HepG2 (cell line): ENCODE data around the gene DQX1. TPM values are rescaled to one million over a fixed set of nuclear protein-coding genes. Genes with fewer than 3 reads are reported as not detected.
A peak's percentile ranks its signal among the peaks of the same experiment; 100 is the strongest.

Experiments used
- EEA1 ChIP-seq: sonication (generic); formaldehyde crosslinking; IDR thresholded peaks from 2 replicates; pipeline ENCODE4 v1.5.1; 2020; ENCODE audit warnings: mild to moderate bottlenecking, missing genetic modification reagents, borderline replicate concordance
- FOXO1 ChIP-seq: sonication (generic); formaldehyde crosslinking; IDR thresholded peaks from 2 replicates; pipeline ENCODE4 v1.4.0; 2020; ENCODE audit warnings: missing genetic modification reagents
- HMGA1 ChIP-seq: sonication (generic); formaldehyde crosslinking; conservative IDR thresholded peaks from 2 replicates; pipeline ENCODE4 v1.4.0; 2020; ENCODE audit warnings: missing genetic modification reagents
- HNRNPH1 ChIP-seq: fragments of 200-400 bp; formaldehyde crosslinking; optimal IDR thresholded peaks from 2 replicates; pipeline ENCODE3; 2017; ENCODE audit warnings: mild to moderate bottlenecking, low read depth, low read length
- MIXL1 ChIP-seq: IDR thresholded peaks from 2 replicates; pipeline ENCODE4 v1.6.1; 2016
- NBN ChIP-seq: fragments of 450-650 bp; conservative IDR thresholded peaks from 2 replicates; pipeline ENCODE4 v1.6.1; 2017
- SKIL ChIP-seq: sonication (generic); formaldehyde crosslinking; IDR thresholded peaks from 2 replicates; pipeline ENCODE4 v1.8.0; 2022; ENCODE audit warnings: missing genetic modification reagents, mild to moderate bottlenecking, moderate library complexity, borderline replicate concordance
- SOX13 ChIP-seq, 3 experiments: fragments of 450-650 bp in 1 of 3; sonication (generic) in 1 of 3; formaldehyde crosslinking in 1 of 3; IDR thresholded peaks in 2 of 3; conservative IDR thresholded peaks in 1 of 3; 2 replicates each; pipeline versions ENCODE4 v1.5.0 to v1.6.1; 2016 to 2020; ENCODE audit warnings: antibody characterized with exemption in 1 of 3, mild to moderate bottlenecking in 1 of 3, missing compliant biosample characterization in 1 of 3, missing genetic modification reagents in 1 of 3, moderate library complexity in 1 of 3
- SSRP1 ChIP-seq: IDR thresholded peaks from 2 replicates; pipeline ENCODE4 v1.6.1; 2016; ENCODE audit warnings: control low read depth
- YY1 ChIP-seq: IDR thresholded peaks from 2 replicates; pipeline ENCODE4 v1.6.1; 2011; ENCODE audit warnings: low read length, low read depth, moderate library complexity, mild to moderate bottlenecking; ENCODE audit not compliant: insufficient read depth, insufficient replicate concordance
- ZFP62 ChIP-seq: sonication (generic); formaldehyde crosslinking; IDR thresholded peaks from 2 replicates; pipeline ENCODE4 v1.4.0; 2020; ENCODE audit warnings: missing genetic modification reagents
- ZNF12 ChIP-seq: sonication (generic); formaldehyde crosslinking; IDR thresholded peaks from 2 replicates; pipeline ENCODE4 v1.5.0; 2020; ENCODE audit warnings: missing genetic modification reagents
- ZNF263 ChIP-seq: sonication (generic); formaldehyde crosslinking; IDR thresholded peaks from 2 replicates; pipeline ENCODE4 v1.4.0; 2020; ENCODE audit warnings: missing genetic modification reagents
- ZNF331 ChIP-seq: sonication (generic); formaldehyde crosslinking; IDR thresholded peaks from 2 replicates; pipeline ENCODE4 v1.4.0; 2020; ENCODE audit warnings: missing genetic modification reagents
- ZNF501 ChIP-seq: sonication (generic); formaldehyde crosslinking; IDR thresholded peaks from 2 replicates; pipeline ENCODE4 v1.5.1; 2020; ENCODE audit warnings: mild to moderate bottlenecking, moderate library complexity, missing genetic modification reagents
- ZNF740 ChIP-seq: sonication (generic); formaldehyde crosslinking; IDR thresholded peaks from 2 replicates; pipeline ENCODE4 v1.4.0; 2020; ENCODE audit warnings: missing genetic modification reagents
- polyA plus RNA-seq, 8 experiments: library from polyadenylated mRNA; depleted of rRNA in 3 of 8; stranded (reverse) in 7 of 8; unstranded in 1 of 8; fragments of >200 nt; fragmentation: Illumina TruSeq in 4 of 8; extraction: Trizol in 4 of 8; gene quantifications; 2 replicates each; pipeline versions ENCODE4 v1.2.1 to v1.2.3, GENCODE V29; 2011 to 2016; ENCODE audit warnings: low read depth in 4 of 8, missing spikeins in 1 of 8, mixed read lengths in 1 of 8; ENCODE audit not compliant: insufficient read depth in 1 of 8
- total RNA-seq, 5 experiments: library from RNA; depleted of rRNA; stranded (reverse); fragments of >200 nt; fragmentation: Illumina TruSeq; extraction: Trizol; gene quantifications; 2 replicates each; pipeline ENCODE4 v1.2.3, GENCODE V29; 2016; ENCODE audit warnings: low read depth in 1 of 5
- TF ChIP-seq, protein P1 (sequence below): sonication (generic); formaldehyde crosslinking; IDR thresholded peaks from 2 replicates; pipeline ENCODE4 v1.9.0; 2021; ENCODE audit warnings: missing genetic modification reagents, borderline replicate concordance
- TF ChIP-seq, protein P2 (sequence below): sonication (generic); formaldehyde crosslinking; IDR thresholded peaks from 2 replicates; pipeline ENCODE4 v1.4.0; 2020; ENCODE audit warnings: mild to moderate bottlenecking, missing genetic modification reagents
- TF ChIP-seq, protein P3 (sequence below): IDR thresholded peaks from 2 replicates; pipeline ENCODE4 v1.6.1; 2016; ENCODE audit warnings: missing compliant biosample characterization, missing genetic modification reagents, borderline replicate concordance

DQX1 gene
- total and polyA plus RNA-seq, 2 of the 13 experiments (the other 11 are each of a cell fraction or from before 2014, with no cell fraction given), result 27.6 to 89.8 TPM

DNA sequence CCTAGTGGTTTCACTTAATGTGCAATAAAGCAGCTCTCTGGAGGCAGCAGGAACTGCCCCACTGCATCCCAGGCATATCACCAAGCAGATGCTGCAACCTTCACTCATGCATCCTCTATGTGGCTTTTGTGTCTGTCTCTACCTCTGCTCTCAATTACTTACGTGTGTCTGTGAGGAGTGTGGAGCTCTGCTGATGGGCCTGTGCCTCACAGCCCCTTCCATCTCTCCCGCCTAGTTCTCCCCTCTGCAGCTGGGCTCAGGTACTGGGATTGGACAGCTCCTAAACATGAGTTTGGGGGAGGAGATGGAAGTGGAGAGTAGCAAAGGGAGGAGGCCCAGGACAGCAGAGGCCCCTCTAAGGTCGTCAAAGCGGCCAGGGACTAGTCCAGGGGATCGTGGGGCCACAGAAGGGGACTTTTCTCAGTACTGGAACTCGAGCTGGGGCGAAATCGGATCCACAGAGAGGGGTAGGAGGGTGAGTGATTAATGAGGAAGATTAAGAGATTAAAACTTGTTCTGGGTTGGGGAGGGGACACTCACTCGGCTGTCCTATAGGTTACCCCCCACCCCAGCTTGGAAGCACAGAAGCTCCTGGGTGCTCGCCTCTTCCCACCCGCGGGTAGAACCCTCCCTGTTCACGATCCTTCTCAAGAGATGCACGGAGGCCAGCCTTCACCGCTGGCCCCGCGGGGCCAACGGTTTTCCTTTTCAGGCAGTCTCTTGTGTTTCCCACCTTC is 24.5 kb downstream of the DQX1 start (continued):
- TF ChIP-seq, protein P1, sequence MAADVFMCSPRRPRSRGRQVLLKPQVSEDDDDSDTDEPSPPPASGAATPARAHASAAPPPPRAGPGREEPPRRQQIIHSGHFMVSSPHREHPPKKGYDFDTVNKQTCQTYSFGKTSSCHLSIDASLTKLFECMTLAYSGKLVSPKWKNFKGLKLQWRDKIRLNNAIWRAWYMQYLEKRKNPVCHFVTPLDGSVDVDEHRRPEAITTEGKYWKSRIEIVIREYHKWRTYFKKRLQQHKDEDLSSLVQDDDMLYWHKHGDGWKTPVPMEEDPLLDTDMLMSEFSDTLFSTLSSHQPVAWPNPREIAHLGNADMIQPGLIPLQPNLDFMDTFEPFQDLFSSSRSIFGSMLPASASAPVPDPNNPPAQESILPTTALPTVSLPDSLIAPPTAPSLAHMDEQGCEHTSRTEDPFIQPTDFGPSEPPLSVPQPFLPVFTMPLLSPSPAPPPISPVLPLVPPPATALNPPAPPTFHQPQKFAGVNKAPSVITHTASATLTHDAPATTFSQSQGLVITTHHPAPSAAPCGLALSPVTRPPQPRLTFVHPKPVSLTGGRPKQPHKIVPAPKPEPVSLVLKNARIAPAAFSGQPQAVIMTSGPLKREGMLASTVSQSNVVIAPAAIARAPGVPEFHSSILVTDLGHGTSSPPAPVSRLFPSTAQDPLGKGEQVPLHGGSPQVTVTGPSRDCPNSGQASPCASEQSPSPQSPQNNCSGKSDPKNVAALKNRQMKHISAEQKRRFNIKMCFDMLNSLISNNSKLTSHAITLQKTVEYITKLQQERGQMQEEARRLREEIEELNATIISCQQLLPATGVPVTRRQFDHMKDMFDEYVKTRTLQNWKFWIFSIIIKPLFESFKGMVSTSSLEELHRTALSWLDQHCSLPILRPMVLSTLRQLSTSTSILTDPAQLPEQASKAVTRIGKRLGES (CRISPR knock-in tag), result no peak
- TF ChIP-seq ZNF331 (CRISPR knock-in tag) (no peak; the same call in 1 of the 2 replicates), ZNF12 (CRISPR knock-in tag) (no peak), ZNF740 (no peak), ZFP62 (CRISPR knock-in tag) (no peak), HNRNPH1 (no peak), EEA1 (no peak), NBN (no peak), SOX13 (IDR thresholded peaks at IDR 0.05) (no peak), SOX13 (CRISPR knock-in tag; conservative IDR thresholded peaks at IDR 0.05 in 1 of 2, IDR thresholded peaks at IDR 0.05 in 1 of 2) (no peak), SKIL (CRISPR knock-in tag) (no peak), YY1 (peak; percentile 20), HMGA1 (CRISPR knock-in tag) (no peak), ZNF263 (CRISPR knock-in tag) (no peak), MIXL1 (CRISPR knock-in tag) (no peak), FOXO1 (CRISPR knock-in tag) (no peak), SSRP1 (CRISPR knock-in tag) (peak; percentile 66), ZNF501 (CRISPR knock-in tag) (no peak)
- TF ChIP-seq, protein P2, sequence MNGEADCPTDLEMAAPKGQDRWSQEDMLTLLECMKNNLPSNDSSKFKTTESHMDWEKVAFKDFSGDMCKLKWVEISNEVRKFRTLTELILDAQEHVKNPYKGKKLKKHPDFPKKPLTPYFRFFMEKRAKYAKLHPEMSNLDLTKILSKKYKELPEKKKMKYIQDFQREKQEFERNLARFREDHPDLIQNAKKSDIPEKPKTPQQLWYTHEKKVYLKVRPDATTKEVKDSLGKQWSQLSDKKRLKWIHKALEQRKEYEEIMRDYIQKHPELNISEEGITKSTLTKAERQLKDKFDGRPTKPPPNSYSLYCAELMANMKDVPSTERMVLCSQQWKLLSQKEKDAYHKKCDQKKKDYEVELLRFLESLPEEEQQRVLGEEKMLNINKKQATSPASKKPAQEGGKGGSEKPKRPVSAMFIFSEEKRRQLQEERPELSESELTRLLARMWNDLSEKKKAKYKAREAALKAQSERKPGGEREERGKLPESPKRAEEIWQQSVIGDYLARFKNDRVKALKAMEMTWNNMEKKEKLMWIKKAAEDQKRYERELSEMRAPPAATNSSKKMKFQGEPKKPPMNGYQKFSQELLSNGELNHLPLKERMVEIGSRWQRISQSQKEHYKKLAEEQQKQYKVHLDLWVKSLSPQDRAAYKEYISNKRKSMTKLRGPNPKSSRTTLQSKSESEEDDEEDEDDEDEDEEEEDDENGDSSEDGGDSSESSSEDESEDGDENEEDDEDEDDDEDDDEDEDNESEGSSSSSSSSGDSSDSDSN (CRISPR knock-in tag), result no peak
- TF ChIP-seq, protein P3, sequence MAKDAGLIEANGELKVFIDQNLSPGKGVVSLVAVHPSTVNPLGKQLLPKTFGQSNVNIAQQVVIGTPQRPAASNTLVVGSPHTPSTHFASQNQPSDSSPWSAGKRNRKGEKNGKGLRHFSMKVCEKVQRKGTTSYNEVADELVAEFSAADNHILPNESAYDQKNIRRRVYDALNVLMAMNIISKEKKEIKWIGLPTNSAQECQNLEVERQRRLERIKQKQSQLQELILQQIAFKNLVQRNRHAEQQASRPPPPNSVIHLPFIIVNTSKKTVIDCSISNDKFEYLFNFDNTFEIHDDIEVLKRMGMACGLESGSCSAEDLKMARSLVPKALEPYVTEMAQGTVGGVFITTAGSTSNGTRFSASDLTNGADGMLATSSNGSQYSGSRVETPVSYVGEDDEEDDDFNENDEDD (CRISPR knock-in tag), result no peak
